Cardiac muscle cell (in vitro differentiated cells and primary cell): ENCODE results near the gene CMTM4. TPM values are rescaled to one million over a fixed set of nuclear protein-coding genes. Genes with fewer than 3 reads are reported as not detected.

ENCODE experiments used
- DNase-seq, 2 donors: peaks; one replicate each; pipeline versions ENCODE4 v3.0.0 to v3.0.0-alpha.2; 2010 to 2017; ENCODE audit warnings: low read depth in 1 of 2, low spot score in 1 of 2
- H3K27ac ChIP-seq: fragments of 200-600 bp; sonication (generic); 2 replicates; pipeline ENCODE4 v1.5.1; 2016
- H3K27me3 ChIP-seq: fragments of 200-600 bp; sonication (generic); 2 replicates; pipeline ENCODE4 v1.6.0; 2016; ENCODE audit warnings: control low read depth
- H3K36me3 ChIP-seq: fragments of 200-600 bp; sonication (generic); 2 replicates; pipeline ENCODE4 v1.5.1; 2016; ENCODE audit warnings: control low read depth
- H3K4me1 ChIP-seq: fragments of 200-600 bp; sonication (generic); 2 replicates; pipeline ENCODE4 v1.8.1; 2017; ENCODE audit warnings: low read depth, mild to moderate bottlenecking, mixed run types
- H3K4me3 ChIP-seq: fragments of 200-600 bp; sonication (generic); 2 replicates; pipeline ENCODE4 v1.5.1; 2016; ENCODE audit warnings: mild to moderate bottlenecking
- H3K9me3 ChIP-seq: fragments of 200-600 bp; sonication (generic); 2 replicates; pipeline ENCODE4 v1.5.1; 2017; ENCODE audit warnings: low read depth, mild to moderate bottlenecking, control low read depth
- polyA plus RNA-seq: library from polyadenylated mRNA; unstranded; fragments of >200 nt; fragmentation: Nextera tagmentation; extraction: Ambion mirVana; gene quantifications from 2 replicates; pipeline ENCODE4 v1.2.1, GENCODE V29; 2016
- total RNA-seq: library from RNA; depleted of rRNA; stranded (reverse); fragments of >200 nt; gene quantifications from 2 replicates; pipeline ENCODE4 v1.2.3, GENCODE V29; 2016
- TF ChIP-seq, protein P1 (sequence below): IDR thresholded peaks from 2 replicates; pipeline ENCODE4 v1.5.1; 2012; ENCODE audit warnings: low read depth, mild to moderate bottlenecking, low read length

CMTM4 gene
- total and polyA plus RNA-seq, 2 experiments from 2014 or later, result 19.7 to 61.6 TPM

DNA sequence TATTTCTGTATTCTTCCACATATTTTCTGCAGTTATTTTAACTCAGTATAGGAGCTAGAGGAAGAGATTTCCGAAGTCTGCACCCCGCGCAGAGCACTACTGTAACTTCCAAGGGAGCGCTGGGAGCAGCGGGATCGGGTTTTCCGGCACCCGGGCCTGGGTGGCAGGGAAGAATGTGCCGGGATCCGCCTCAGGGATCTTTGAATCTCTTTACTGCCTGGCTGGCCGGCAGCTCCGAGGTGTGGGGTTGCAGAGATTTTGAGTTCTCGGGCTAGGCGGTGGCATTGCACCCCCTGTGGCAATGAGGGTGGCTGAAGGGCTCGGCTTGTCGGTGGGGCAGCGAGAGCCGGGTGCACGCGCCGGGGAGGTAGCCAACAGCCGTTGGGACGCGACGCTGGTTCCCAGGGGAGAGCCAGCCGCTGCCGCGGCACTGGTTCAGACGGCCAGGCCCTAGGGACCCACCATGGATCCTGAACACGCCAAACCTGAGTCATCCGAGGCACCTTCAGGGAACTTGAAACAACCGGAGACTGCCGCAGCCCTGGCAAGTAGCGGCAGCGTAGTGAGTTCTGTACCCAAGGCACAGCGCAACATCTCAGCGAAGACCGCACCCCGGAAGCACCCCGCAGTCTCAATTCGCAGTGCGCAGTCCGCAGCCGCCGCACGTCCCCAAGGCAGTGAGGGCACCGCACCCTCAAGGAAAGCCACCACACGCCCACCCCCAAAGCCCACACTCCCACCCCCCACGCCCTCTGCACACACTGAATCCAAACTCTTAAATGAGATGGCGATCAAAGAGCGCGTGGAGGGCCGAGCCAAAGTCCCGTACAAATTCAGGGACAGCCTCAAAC lies 130.3 kb downstream of the CMTM4 start, which contains the start of gene CMTM1:
Gene CMTM1 (plus strand): TSS at position 389 of the 851 bp plus-strand sequence. CDS start 75 bp downstream, at position 464.
- peaks cover 5% of the 10 kb centered on the region for H3K4me1 ChIP-seq
- TF ChIP-seq, protein P1, sequence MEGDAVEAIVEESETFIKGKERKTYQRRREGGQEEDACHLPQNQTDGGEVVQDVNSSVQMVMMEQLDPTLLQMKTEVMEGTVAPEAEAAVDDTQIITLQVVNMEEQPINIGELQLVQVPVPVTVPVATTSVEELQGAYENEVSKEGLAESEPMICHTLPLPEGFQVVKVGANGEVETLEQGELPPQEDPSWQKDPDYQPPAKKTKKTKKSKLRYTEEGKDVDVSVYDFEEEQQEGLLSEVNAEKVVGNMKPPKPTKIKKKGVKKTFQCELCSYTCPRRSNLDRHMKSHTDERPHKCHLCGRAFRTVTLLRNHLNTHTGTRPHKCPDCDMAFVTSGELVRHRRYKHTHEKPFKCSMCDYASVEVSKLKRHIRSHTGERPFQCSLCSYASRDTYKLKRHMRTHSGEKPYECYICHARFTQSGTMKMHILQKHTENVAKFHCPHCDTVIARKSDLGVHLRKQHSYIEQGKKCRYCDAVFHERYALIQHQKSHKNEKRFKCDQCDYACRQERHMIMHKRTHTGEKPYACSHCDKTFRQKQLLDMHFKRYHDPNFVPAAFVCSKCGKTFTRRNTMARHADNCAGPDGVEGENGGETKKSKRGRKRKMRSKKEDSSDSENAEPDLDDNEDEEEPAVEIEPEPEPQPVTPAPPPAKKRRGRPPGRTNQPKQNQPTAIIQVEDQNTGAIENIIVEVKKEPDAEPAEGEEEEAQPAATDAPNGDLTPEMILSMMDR, result no peak
- no peak within 1 kb of the TSS for H3K27ac ChIP-seq
- DNase-seq, result no peak
- H3K9me3 ChIP-seq, result no peaks in the 10 kb centered on the region
- H3K4me3 ChIP-seq, result no peak within 1 kb of the TSS
- no peaks in the 10 kb centered on the region for H3K27me3 ChIP-seq
- H3K36me3 ChIP-seq, result no peaks in the 10 kb centered on the region

Other genes starting within 250 kb of the CMTM4 start
- 19.8 and 20.2 TPM in 2 replicates for gene TK2, start 146.6 kb downstream of the CMTM4 start, total RNA-seq
- 18.2 and 20.9 TPM in 2 replicates for gene TK2, start 146.6 kb downstream of the CMTM4 start, polyA plus RNA-seq
- gene CKLF, start 144.2 kb downstream of the CMTM4 start, total RNA-seq, result 16.6 and 23.4 TPM in 2 replicates
- gene CKLF, start 144.2 kb downstream of the CMTM4 start, polyA plus RNA-seq, result 25.6 and 44.8 TPM in 2 replicates
- 1.2 and 2.0 TPM in 2 replicates for gene CMTM1, start 130.3 kb downstream of the CMTM4 start, total RNA-seq
- gene CMTM1, start 130.3 kb downstream of the CMTM4 start, polyA plus RNA-seq, result 2.6 and 5.5 TPM in 2 replicates
- gene CMTM2, start 117.3 kb downstream of the CMTM4 start, total RNA-seq, result not detected in 2 replicates
- gene CMTM2, start 117.3 kb downstream of the CMTM4 start, polyA plus RNA-seq, result 0.88 TPM in 1 of 2 replicates, not detected in the other
- 48.9 and 56.1 TPM in 2 replicates for gene CMTM3, start 92.0 kb downstream of the CMTM4 start, total RNA-seq
- gene CMTM3, start 92.0 kb downstream of the CMTM4 start, polyA plus RNA-seq, result 70.7 and 92.2 TPM in 2 replicates
- gene DYNC1LI2, start 54.9 kb upstream of the CMTM4 start, total RNA-seq, result 54.5 and 58.6 TPM in 2 replicates
- gene DYNC1LI2, start 54.9 kb upstream of the CMTM4 start, polyA plus RNA-seq, result 76.0 and 89.6 TPM in 2 replicates
- not detected in 2 replicates for gene TERB1, start 104.8 kb upstream of the CMTM4 start, total RNA-seq
- gene TERB1, start 104.8 kb upstream of the CMTM4 start, polyA plus RNA-seq, result not detected in 2 replicates
- 39.5 and 45.2 TPM in 2 replicates for gene NAE1, start 134.2 kb upstream of the CMTM4 start, total RNA-seq
- gene NAE1, start 134.2 kb upstream of the CMTM4 start, polyA plus RNA-seq, result 97.8 and 114 TPM in 2 replicates
- 0.27 and 1.0 TPM in 2 replicates for gene CA7, start 147.7 kb upstream of the CMTM4 start, total RNA-seq
- gene CA7, start 147.7 kb upstream of the CMTM4 start, polyA plus RNA-seq, result 0.46 and 1.2 TPM in 2 replicates
- gene PDP2, start 183.8 kb upstream of the CMTM4 start, total RNA-seq, result 6.0 and 19.4 TPM in 2 replicates
- 4.1 and 7.4 TPM in 2 replicates for gene PDP2, start 183.8 kb upstream of the CMTM4 start, polyA plus RNA-seq
- 0.07 and 4.4 TPM in 2 replicates for gene CDH16, start 222.1 kb upstream of the CMTM4 start, total RNA-seq
- gene CDH16, start 222.1 kb upstream of the CMTM4 start, polyA plus RNA-seq, result not detected in 2 replicates
- gene RRAD, start 228.8 kb upstream of the CMTM4 start, total RNA-seq, result 51.6 and 246 TPM in 2 replicates
- gene RRAD, start 228.8 kb upstream of the CMTM4 start, polyA plus RNA-seq, result 73.8 and 318 TPM in 2 replicates
- gene CIAO2B, start 237.7 kb upstream of the CMTM4 start, total RNA-seq, result 151 and 184 TPM in 2 replicates
- 194 and 242 TPM in 2 replicates for gene CIAO2B, start 237.7 kb upstream of the CMTM4 start, polyA plus RNA-seq
- 67.9 and 84.2 TPM in 2 replicates for gene CES2, start 238.8 kb upstream of the CMTM4 start, total RNA-seq
- 69.1 and 94.3 TPM in 2 replicates for gene CES2, start 238.8 kb upstream of the CMTM4 start, polyA plus RNA-seq